IMR-90 (cell line): ENCODE results near the gene ABHD15.

Source experiments
- CTCF ChIP-seq: conservative IDR thresholded peaks from 2 replicates; pipeline ENCODE4 v1.5.1; 2012; ENCODE audit warnings: mild to moderate bottlenecking, low read depth, low read length, improper control_type of control experiment
- POLR2A ChIP-seq: IDR thresholded peaks from 2 replicates; pipeline ENCODE4 v1.6.1; 2012; ENCODE audit warnings: mild to moderate bottlenecking, low read depth, low read length

- TF ChIP-seq CTCF: no peak
- TF ChIP-seq POLR2A: no peak
Observed at GRCh38 chr17:29577385-29578211, 10.8 kb upstream of the ABHD15 start.
